ENCODE data around the gene STX4.

STX4 gene

GRCh38 chr16:31000671-31001382, 32.5 kb upstream of the STX4 start:
- DNase-seq (ENCODE audit: low read depth) = no peak
- no peak for TF ChIP-seq CTCF (conservative IDR thresholded peaks at IDR 0.05; ENCODE audit: low read depth, low read length)
- no peak overlapping the region for H3K4me3 ChIP-seq (ENCODE audit: low read depth, low read length)

DNA sequence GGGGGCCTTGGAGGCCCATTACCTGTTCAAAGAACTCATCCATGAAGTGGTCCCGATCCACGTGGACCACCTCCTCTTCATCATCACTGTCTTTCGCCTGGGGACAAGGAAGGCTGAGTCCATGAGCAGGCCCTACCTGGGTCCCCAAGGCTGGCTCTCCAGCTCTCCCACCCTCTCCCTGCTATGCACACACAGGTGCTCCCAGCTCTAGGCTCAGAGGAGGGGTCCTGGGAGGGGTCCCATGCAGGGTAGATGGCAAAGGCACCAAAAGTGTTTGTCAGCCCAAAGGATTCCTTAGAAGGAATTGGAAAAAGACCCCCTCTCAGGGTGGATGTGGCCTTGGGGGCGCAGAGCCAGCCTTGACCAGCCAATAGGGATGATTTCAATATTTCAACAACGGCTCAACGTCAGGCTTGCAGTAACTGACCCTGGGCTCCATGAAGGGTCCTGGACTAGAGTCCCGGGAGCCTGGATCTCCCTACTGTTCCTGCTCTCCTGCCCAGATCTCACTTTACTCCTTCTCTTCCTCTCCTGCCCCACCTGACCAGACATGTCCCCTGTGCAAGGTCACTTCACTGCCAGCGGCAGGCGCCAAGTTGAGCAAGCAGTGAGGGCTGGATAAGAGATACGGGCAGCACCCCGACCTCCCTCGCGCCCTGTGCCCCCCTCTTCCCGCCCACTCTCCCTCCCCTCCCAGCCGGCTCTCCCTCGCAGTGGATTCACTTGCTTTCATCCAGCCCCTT, 31.7 kb upstream of the STX4 start:
- TF ChIP-seq CTCF (conservative IDR thresholded peaks at IDR 0.05; ENCODE audit: low read depth, low read length) = no peak
- no peak overlapping the region for H3K4me3 ChIP-seq (ENCODE audit: low read depth, low read length)
- DNase-seq (ENCODE audit: low read depth) = no peak

GRCh38 chr16:31002250-31002700, 31.1 kb upstream of the STX4 start:
- no peak for TF ChIP-seq CTCF (conservative IDR thresholded peaks at IDR 0.05; ENCODE audit: low read depth, low read length)
- no peak overlapping the region for H3K4me3 ChIP-seq (ENCODE audit: low read depth, low read length)
- no peak for DNase-seq (ENCODE audit: low read depth)

DNA sequence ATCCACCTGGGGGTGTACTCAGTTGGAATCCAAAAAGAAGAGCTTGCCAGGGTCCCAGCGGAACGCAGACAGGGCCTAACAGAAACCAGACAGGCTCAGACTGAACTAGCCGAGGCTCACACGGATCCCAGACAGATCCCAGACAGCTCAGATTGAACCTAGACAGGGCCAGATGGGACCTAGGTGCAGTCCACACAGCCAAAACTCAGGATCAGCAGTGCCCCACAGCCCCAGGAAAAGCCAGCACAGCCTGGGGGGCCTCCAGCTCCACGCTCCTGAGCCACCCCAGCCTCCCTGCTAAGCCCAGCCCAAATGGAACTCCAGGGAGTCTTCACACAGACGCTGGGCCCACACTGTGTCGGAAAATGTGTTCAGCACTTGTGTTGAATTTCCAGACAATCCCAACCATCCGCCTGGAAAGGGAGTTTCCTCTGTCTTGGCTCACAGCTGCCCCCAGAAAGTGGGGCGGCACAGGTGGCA, 30.5 kb upstream of the STX4 start:
- no peak for DNase-seq (ENCODE audit: low read depth)
- H3K4me3 ChIP-seq (ENCODE audit: low read depth, low read length) = no peak overlapping the region
- TF ChIP-seq CTCF (conservative IDR thresholded peaks at IDR 0.05; ENCODE audit: low read depth, low read length) = no peak

DNA sequence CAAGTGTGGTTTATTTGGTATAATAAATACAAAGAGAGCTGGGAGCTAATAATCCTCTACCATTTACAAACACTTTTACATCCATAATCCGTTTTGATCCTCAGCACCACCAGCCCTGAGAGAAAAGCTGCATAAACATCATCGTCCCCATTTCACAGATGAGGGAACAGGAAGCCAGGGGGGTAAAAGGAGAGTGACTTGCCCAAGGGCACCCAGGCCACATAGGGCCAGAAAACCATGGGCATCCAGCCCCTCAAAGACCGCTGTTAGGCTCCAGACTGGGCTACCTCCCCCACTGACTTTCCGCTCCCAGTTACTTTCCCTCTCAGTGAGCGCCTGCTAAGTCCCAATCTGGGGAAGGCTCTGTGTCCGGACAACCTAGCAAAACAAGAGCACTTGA, 29.6 kb upstream of the STX4 start:
- TF ChIP-seq CTCF (conservative IDR thresholded peaks at IDR 0.05; ENCODE audit: low read depth, low read length) = no peak
- no peak for DNase-seq (ENCODE audit: low read depth)

DNA sequence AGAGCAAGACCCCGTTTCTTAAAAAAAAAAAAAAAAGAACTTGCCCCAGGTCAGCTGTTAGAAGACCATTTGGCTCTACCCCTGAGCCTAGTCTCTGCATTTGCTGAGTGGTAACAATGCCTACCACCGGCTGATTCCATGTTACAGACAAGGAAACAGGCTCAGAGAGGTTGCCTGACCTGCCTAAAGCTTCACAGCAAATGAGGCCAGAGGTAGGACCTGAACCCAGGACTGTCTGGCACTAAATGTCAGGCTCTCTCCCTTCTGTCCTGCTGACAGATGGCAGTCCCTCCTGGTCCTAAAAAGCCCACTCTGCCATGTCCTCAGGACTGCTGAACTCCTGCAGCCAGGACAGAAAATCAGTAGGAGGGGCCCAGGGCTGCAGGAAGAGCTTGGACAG, 28.7 kb upstream of the STX4 start:
- no peak overlapping the region for H3K4me3 ChIP-seq (ENCODE audit: low read depth, low read length)
- DNase-seq (ENCODE audit: low read depth) = no peak
- no peak for TF ChIP-seq CTCF (conservative IDR thresholded peaks at IDR 0.05; ENCODE audit: low read depth, low read length)

More for the DNA sequence above, 29.6 kb upstream of the STX4 start:
- H3K4me3 ChIP-seq (ENCODE audit: low read depth, low read length) = no peak overlapping the region
